ENCODE data around the gene HESX1.

The HESX1 gene

DNA sequence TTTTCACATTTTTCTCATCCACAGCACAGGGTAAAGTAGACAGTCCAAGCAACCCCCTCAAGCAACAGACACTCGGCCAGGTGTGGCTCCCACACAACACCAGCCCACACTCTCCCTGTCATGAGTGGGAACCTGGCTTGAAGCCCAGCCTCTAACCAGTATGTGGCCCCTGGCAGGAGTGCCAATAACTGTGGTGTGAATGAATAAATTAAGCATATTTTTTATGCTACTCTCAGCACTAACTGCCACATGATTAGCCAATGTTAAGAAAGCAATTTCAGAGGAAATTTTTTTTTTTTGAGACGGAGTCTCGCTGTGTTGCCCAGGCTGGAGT lies 44.5 kb downstream of the HESX1 start:
- Histone ChIP-seq H3K27me3 (ENCODE audit: insufficient read depth, low read depth) (no peaks in the 10 kb centered on the region), H3K4me2 (no peak overlapping the region), H2AFZ (ENCODE audit: low read depth) (no peak overlapping the region), H3K4me3 (IDR thresholded peaks at IDR 0.05; ENCODE audit: insufficient read depth, low read depth, low read length) (no peak overlapping the region), H3K36me3 (ENCODE audit: insufficient read depth) (no peaks in the 10 kb centered on the region), H3K27ac (no peak overlapping the region), H4K20me1 (ENCODE audit: insufficient read depth) (no peaks in the 10 kb centered on the region), H3K9ac (no peak overlapping the region), H3K4me1 (ENCODE audit: low read depth, poor library complexity, severe bottlenecking) (no peaks in the 10 kb centered on the region), H3K79me2 (ENCODE audit: insufficient read depth, low read depth) (no peaks in the 10 kb centered on the region)
- TF ChIP-seq, protein P1, sequence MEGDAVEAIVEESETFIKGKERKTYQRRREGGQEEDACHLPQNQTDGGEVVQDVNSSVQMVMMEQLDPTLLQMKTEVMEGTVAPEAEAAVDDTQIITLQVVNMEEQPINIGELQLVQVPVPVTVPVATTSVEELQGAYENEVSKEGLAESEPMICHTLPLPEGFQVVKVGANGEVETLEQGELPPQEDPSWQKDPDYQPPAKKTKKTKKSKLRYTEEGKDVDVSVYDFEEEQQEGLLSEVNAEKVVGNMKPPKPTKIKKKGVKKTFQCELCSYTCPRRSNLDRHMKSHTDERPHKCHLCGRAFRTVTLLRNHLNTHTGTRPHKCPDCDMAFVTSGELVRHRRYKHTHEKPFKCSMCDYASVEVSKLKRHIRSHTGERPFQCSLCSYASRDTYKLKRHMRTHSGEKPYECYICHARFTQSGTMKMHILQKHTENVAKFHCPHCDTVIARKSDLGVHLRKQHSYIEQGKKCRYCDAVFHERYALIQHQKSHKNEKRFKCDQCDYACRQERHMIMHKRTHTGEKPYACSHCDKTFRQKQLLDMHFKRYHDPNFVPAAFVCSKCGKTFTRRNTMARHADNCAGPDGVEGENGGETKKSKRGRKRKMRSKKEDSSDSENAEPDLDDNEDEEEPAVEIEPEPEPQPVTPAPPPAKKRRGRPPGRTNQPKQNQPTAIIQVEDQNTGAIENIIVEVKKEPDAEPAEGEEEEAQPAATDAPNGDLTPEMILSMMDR (conservative IDR thresholded peaks at IDR 0.05; ENCODE audit: low read depth, low read length), result no peak

DNA sequence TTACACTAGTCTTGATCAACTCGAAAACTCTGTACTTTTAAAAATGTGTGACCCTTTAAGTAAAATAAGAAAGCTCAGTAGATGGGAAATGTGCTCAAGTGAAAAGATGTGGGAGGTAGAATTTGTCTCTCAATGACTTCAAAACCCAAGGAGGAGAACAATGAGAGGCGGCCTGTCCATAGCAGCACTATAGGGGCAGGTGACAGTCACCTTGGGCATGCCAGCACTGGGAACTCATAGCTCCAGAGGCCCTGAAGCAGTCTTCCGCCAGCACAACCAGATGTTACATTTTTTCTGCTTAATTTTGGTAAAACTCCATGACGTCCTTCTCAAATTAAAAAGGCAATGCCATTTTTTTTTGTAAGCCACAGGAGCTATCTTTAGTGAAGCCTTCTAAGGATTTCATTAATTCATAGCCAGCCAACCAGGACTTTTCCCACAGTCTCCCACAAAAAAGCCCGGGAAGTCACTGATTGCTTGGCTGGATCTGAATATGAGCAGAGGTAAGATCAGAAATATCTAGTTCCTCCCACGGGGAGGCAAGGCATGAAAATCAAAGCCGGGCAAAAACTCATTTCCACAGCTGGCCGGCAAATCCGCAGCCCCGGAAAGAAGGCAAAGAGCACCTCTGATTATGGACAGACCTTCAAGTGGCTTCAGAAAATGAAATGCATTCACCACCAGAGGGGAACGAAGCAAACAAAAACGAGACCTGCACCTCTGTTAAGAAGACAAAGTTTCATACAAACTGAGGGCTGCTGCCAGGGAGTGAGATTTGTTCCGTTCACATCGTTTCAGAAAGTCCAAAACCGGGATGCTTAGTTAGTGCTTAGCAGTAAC lies 45.1 kb downstream of the HESX1 start:
- TF ChIP-seq, protein P1 (conservative IDR thresholded peaks at IDR 0.05; ENCODE audit: low read depth, low read length), result no peak
- Histone ChIP-seq H3K36me3 (ENCODE audit: insufficient read depth) (no peaks in the 10 kb centered on the region), H4K20me1 (ENCODE audit: insufficient read depth) (no peaks in the 10 kb centered on the region), H3K4me1 (ENCODE audit: low read depth, poor library complexity, severe bottlenecking) (no peaks in the 10 kb centered on the region), H3K4me2 (no peak overlapping the region), H3K27me3 (ENCODE audit: insufficient read depth, low read depth) (no peaks in the 10 kb centered on the region), H3K4me3 (IDR thresholded peaks at IDR 0.05; ENCODE audit: insufficient read depth, low read depth, low read length) (no peak overlapping the region), H3K9ac (no peak overlapping the region), H3K27ac (no peak overlapping the region), H3K79me2 (ENCODE audit: insufficient read depth, low read depth) (no peaks in the 10 kb centered on the region), H2AFZ (ENCODE audit: low read depth) (no peak overlapping the region)

DNA sequence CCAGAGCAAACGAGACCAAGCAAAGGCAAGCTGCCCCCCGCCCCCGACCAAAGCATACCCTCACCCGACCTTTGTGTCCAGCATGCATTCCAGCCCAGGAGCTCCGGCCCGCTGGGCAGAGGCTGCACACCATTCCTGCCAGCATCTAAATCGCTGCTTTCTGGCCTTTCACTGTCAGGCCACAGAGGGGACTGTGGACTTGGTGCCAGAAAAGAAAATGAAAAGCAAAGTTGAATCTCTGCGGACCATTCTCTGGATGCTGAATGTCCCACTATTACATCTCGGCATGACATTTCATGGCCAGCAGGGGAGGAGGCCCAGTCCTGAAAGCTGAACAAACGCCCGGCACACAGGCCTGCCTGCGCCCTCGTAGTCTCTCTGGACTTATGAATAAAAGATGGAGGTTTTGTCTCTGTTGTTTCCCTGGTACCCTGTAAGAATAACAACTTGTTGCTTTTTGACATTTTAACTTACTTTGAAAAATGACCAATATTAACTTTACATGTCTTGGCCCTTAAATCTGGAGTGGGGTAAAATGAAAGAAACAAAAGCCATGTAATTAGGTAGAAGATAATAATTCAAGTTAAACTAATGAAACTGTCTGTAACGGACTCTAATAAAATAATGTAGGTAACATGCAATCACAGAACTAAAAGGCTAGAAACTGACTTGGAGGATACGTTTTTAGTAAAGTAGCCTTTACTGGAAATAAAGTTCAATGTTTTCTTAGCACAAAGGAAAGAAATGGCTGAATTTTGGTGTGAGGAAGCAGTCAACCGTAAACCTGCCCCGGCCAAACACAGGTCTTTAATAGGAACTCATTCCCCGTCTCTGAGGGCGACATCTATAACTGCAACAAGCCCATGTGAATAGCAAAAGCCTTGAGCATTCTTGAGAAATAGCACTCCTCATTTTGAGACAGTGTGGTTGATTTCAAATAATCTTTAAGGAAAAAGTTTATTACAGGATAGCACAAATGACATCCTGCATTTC lies 47.3 kb downstream of the HESX1 start:
- H3K27ac ChIP-seq, result no peak overlapping the region
- no peaks in the 10 kb centered on the region for H3K4me1 ChIP-seq (ENCODE audit: low read depth, poor library complexity, severe bottlenecking)
- TF ChIP-seq, protein P1 (conservative IDR thresholded peaks at IDR 0.05; ENCODE audit: low read depth, low read length), result no peak
- H3K9ac ChIP-seq, result no peak overlapping the region
- no peaks in the 10 kb centered on the region for H3K79me2 ChIP-seq (ENCODE audit: insufficient read depth, low read depth)
- no peaks in the 10 kb centered on the region for H3K27me3 ChIP-seq (ENCODE audit: insufficient read depth, low read depth)
- H4K20me1 ChIP-seq (ENCODE audit: insufficient read depth), result no peaks in the 10 kb centered on the region
- H3K4me2 ChIP-seq, result no peak overlapping the region
- no peak overlapping the region for H3K4me3 ChIP-seq (IDR thresholded peaks at IDR 0.05; ENCODE audit: insufficient read depth, low read depth, low read length)
- no peaks in the 10 kb centered on the region for H3K36me3 ChIP-seq (ENCODE audit: insufficient read depth)
- no peak overlapping the region for H2AFZ ChIP-seq (ENCODE audit: low read depth)

DNA sequence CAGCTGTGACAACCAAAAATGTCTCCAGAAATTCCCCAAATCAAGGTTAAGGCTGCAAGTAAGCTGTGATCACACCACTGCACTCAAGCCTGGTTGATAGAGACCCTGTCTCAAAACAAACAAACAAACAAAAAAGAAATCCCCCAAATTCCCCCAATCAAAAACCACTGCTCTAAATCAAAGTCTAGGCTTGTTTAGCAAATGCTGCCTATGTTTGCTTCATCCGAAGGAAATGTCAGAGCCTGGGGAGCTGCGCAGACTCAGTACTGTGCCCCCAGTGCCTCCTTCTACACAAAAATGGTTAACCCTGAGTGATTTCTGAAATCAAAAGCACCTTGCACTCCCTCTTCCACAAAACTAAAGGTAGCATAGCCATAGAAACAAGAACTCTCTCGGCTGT lies 48.0 kb downstream of the HESX1 start:
- no peak overlapping the region for H3K4me3 ChIP-seq (IDR thresholded peaks at IDR 0.05; ENCODE audit: insufficient read depth, low read depth, low read length)
- H3K79me2 ChIP-seq (ENCODE audit: insufficient read depth, low read depth), result no peaks in the 10 kb centered on the region
- TF ChIP-seq, protein P1 (conservative IDR thresholded peaks at IDR 0.05; ENCODE audit: low read depth, low read length), result no peak
- H4K20me1 ChIP-seq (ENCODE audit: insufficient read depth), result no peaks in the 10 kb centered on the region
- H2AFZ ChIP-seq (ENCODE audit: low read depth), result no peak overlapping the region
- H3K27ac ChIP-seq, result no peak overlapping the region
- H3K4me2 ChIP-seq, result no peak overlapping the region
- no peaks in the 10 kb centered on the region for H3K4me1 ChIP-seq (ENCODE audit: low read depth, poor library complexity, severe bottlenecking)
- H3K27me3 ChIP-seq (ENCODE audit: insufficient read depth, low read depth), result no peaks in the 10 kb centered on the region
- no peak overlapping the region for H3K9ac ChIP-seq
- no peaks in the 10 kb centered on the region for H3K36me3 ChIP-seq (ENCODE audit: insufficient read depth)

Measured in KMS-11 (cell line).